AG04449 (cell line): Measurements from ENCODE around the gene PRTN3.

ENCODE experiments used
- CTCF ChIA-PET: fragments of 350-600 bp; formaldehyde crosslinking; extraction: SDS; loops from one replicate; lab custom pipeline; 2021; ENCODE audit warnings: antibody characterized with exemption; lab: Yijun Ruan, JAX
- POLR2A ChIA-PET: fragments of 400-600, 350-600 bp; formaldehyde crosslinking; extraction: SDS; loops from one replicate; lab custom pipeline; 2020; ENCODE audit warnings: antibody characterized with exemption, inconsistent platforms; lab: Yijun Ruan, JAX
- DNase-seq: peaks from one replicate; pipeline ENCODE4 v3.0.0-alpha.2; 2010; ENCODE audit warnings: low read depth, low spot score
- H3K4me3 ChIP-seq: 2 replicates; pipeline ENCODE4 v1.5.1; 2011; ENCODE audit warnings: low read depth, mild to moderate bottlenecking, control low read depth, low read length
- CTCF ChIP-seq: IDR thresholded peaks from one replicate; pipeline ENCODE4 v1.5.1; 2011; ENCODE audit warnings: mild to moderate bottlenecking, moderate library complexity, low read length, control low read depth, inconsistent platforms; ENCODE audit not compliant: insufficient read depth; ENCODE audit errors: missing control alignments

PRTN3 gene

GRCh38 chr19:892243-892893 is 51.6 kb downstream of the PRTN3 start:
- ChIA-PET CTCF (interaction anchor here (1.0 to 1.8 kb wide), 3 partner anchors 15 to 36 kb away, joined by 3 to 8 read pairs (median 3); no protein-coding TSS in a partner anchor), POLR2A (interaction anchor here (2.1 kb wide), 1 partner anchor 13 kb away, joined by 7 read pairs; no protein-coding TSS in a partner anchor)

GRCh38 chr19:892894-893689 is 52.3 kb downstream of the PRTN3 start, which contains the start of the genes MED16 and RNU6-9:
Gene MED16, minus strand, starts transcription at chr19:893187. Its CDS starts 2,056 bp downstream, at chr19:891131.
Gene RNU6-9, plus strand, starts transcription at chr19:893484.
- ChIA-PET POLR2A (interaction anchor here (1.0 to 2.1 kb wide), 2 partner anchors 14 to 29 kb away, joined by 3 to 7 read pairs; no protein-coding TSS in a partner anchor), CTCF (interaction anchor here (0.8 to 1.8 kb wide), 5 partner anchors 14 to 124 kb away, joined by 3 to 8 read pairs (median 3); no protein-coding TSS in a partner anchor)
- no peak for TF ChIP-seq CTCF
- DNase-seq: peak; percentile 49
- H3K4me3 ChIP-seq: peak within 1 kb of the TSS; percentile 80

More at GRCh38 chr19:892243-892893, 51.6 kb downstream of the PRTN3 start:
- peak overlapping the region; percentile 80 for H3K4me3 ChIP-seq
- TF ChIP-seq CTCF: no peak
- DNase-seq: no peak

GRCh38 chr19:896434-896833 is 55.6 kb downstream of the PRTN3 start:
- CTCF ChIA-PET: interaction anchor here (1.2 to 1.3 kb wide), 2 partner anchors 17 to 88 kb away, joined by 3 to 4 read pairs; partner anchors contain the start of gene WDR18

GRCh38 chr19:896999-897398 is 56.2 kb downstream of the PRTN3 start:
- no peak for TF ChIP-seq CTCF
- DNase-seq: no peak
- ChIA-PET POLR2A (no interaction called here), CTCF (interaction anchor here (1.2 to 1.3 kb wide), 3 partner anchors 18 to 87 kb away, joined by 3 to 4 read pairs (median 3); partner anchors contain the start of gene WDR18)
- H3K4me3 ChIP-seq: no peak overlapping the region

More at GRCh38 chr19:896434-896833, 55.6 kb downstream of the PRTN3 start:
- DNase-seq: no peak
- POLR2A ChIA-PET: no interaction called here
- no peak overlapping the region for H3K4me3 ChIP-seq
- TF ChIP-seq CTCF: no peak

- H3K4me3 ChIP-seq: no peak overlapping the region
- peak; percentile 5 for TF ChIP-seq CTCF
- DNase-seq: no peak
- ChIA-PET POLR2A (no interaction called here), CTCF (interaction anchor here (1.2 to 1.3 kb wide), 3 partner anchors 18 to 102 kb away, joined by 3 read pairs; no protein-coding TSS in a partner anchor)
Observed at GRCh38 chr19:897442-898039, 56.7 kb downstream of the PRTN3 start.
